NB4 (cell line): ENCODE results near the gene SNX9.

Source experiments
- CTCF ChIP-seq: IDR thresholded peaks from one replicate; pipeline ENCODE4 v1.5.1; 2012; ENCODE audit warnings: low read depth, low read length
- POLR2A ChIP-seq: IDR thresholded peaks from 2 replicates; pipeline ENCODE4 v1.6.1; 2011; ENCODE audit warnings: mild to moderate bottlenecking; ENCODE audit not compliant: insufficient read length; ENCODE audit errors: extremely low read depth

DNA sequence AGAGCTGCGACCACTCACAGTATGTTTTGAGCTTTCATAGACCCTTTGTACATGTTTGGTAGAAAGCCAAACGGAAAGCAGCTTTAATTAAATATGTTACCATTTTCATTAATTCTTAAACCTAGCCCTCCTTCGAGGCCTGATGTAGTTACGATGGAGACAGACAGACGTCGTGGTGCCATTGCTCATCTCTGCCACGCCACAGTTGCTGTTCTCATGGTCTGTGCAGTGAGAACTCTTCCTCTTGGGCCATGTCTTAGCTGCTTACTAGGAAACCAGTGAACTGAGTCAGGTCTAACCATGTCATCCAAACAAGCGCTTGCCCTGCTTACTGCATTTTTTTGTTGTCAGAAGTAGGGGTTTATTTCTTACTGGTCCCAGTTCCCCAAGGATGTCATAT lies 62.8 kb downstream of the SNX9 start:
- no peak for TF ChIP-seq CTCF
- no peak for TF ChIP-seq POLR2A
